ENCODE measurements around the gene CNGB1.

GRCh38 chr16:57912529-57913260 lies 58.2 kb downstream of the CNGB1 start:
- TF ChIP-seq, protein P1, sequence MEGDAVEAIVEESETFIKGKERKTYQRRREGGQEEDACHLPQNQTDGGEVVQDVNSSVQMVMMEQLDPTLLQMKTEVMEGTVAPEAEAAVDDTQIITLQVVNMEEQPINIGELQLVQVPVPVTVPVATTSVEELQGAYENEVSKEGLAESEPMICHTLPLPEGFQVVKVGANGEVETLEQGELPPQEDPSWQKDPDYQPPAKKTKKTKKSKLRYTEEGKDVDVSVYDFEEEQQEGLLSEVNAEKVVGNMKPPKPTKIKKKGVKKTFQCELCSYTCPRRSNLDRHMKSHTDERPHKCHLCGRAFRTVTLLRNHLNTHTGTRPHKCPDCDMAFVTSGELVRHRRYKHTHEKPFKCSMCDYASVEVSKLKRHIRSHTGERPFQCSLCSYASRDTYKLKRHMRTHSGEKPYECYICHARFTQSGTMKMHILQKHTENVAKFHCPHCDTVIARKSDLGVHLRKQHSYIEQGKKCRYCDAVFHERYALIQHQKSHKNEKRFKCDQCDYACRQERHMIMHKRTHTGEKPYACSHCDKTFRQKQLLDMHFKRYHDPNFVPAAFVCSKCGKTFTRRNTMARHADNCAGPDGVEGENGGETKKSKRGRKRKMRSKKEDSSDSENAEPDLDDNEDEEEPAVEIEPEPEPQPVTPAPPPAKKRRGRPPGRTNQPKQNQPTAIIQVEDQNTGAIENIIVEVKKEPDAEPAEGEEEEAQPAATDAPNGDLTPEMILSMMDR (optimal IDR thresholded peaks at IDR 0.05 in 1 of 3, IDR thresholded peaks at IDR 0.05 in 1 of 3, conservative IDR thresholded peaks at IDR 0.05 in 1 of 3; ENCODE audit: extremely low read depth in 1 of 3, insufficient read depth in 2 of 3, low read length in 3 of 3), result no peak
- no peak for TF ChIP-seq EZH2 (IDR thresholded peaks at IDR 0.05; ENCODE audit: low read length)

All from keratinocyte (primary cell).